ENCODE measurements around the gene FOXL3.

The FOXL3 gene

DNA sequence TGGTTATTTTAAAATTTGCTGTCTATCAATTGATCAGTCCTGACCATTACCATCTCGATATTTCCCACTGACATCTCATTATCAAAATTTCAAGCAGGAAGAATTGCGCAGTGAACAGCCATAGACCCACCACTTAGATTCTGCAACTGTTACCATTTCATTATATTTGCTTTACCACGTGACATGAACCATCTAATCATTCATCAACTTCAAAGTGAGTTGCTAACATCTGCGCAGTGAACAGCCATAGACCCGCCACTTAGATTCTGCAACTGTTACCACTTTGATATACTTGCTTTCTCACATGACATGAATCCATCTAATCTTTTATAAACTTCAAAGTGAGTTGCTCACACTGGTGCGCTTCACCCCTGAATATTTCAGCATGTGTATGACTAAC, 22.5 kb downstream of the FOXL3 start:
- TF ChIP-seq CTCF (conservative IDR thresholded peaks at IDR 0.05; ENCODE audit: low read length): no peak
- DNase-seq (ENCODE audit: low read depth): no peak
- H3K4me3 ChIP-seq (ENCODE audit: low read length): no peak overlapping the region

DNA sequence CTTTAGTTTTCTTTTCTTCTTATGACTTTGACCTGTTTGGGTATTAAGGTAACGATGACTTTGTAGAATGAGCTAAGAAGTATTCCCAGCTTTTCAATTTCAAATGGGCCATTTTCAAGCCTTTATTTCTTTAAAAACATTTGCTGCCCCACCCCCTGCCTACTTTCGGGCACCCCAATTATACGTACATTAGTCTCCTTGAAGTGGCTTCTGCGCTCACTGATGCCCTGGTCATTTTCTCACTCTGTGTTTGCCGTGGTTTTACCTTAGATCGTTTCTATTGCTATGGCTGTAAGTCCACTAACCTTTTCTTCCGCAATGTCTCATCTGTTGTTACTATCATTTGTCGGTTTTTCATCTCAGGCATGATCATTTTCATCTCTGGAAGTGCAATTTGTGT, 24.9 kb downstream of the FOXL3 start:
- no peak for DNase-seq (ENCODE audit: low read depth)
- H3K4me3 ChIP-seq (ENCODE audit: low read length): no peak overlapping the region
- no peak for TF ChIP-seq CTCF (conservative IDR thresholded peaks at IDR 0.05; ENCODE audit: low read length)

GRCh38 chr7:315516-316265, 25.7 kb downstream of the FOXL3 start:
- no peak for DNase-seq (ENCODE audit: low read depth)
- no peak overlapping the region for H3K4me3 ChIP-seq (ENCODE audit: low read length)
- TF ChIP-seq CTCF (conservative IDR thresholded peaks at IDR 0.05; ENCODE audit: low read length): no peak

- H3K4me3 ChIP-seq (ENCODE audit: low read length): no peak overlapping the region
- DNase-seq (ENCODE audit: low read depth): no peak
- TF ChIP-seq CTCF (conservative IDR thresholded peaks at IDR 0.05; ENCODE audit: low read length): no peak
These were observed 27.9 kb downstream of the FOXL3 start for GRCh38 chr7:317643-318405.

GRCh38 chr7:318476-318875, 28.5 kb downstream of the FOXL3 start:
- DNase-seq (ENCODE audit: low read depth): no peak
- H3K4me3 ChIP-seq (ENCODE audit: low read length): no peak overlapping the region
- no peak for TF ChIP-seq CTCF (conservative IDR thresholded peaks at IDR 0.05; ENCODE audit: low read length)

- DNase-seq (ENCODE audit: low read depth): no peak
These were observed 29.1 kb downstream of the FOXL3 start for GRCh38 chr7:318878-319661.

More at GRCh38 chr7:318878-319661, 29.1 kb downstream of the FOXL3 start:
- no peak overlapping the region for H3K4me3 ChIP-seq (ENCODE audit: low read length)
- TF ChIP-seq CTCF (conservative IDR thresholded peaks at IDR 0.05; ENCODE audit: low read length): no peak
